HL-60/S4 treated with retinoic acid at 250 ng/mL for 4 days and 3 days (cell line): ENCODE data around the gene CAMLG.

Source experiments
- in situ Hi-C: fragments of 300-500 bp; cut with MboI; formaldehyde crosslinking; loops from 2 replicates; pipeline ENCODE4 v1.7.0; 2022; ENCODE audit warnings: low sequenced_read_pairs

CAMLG gene

DNA sequence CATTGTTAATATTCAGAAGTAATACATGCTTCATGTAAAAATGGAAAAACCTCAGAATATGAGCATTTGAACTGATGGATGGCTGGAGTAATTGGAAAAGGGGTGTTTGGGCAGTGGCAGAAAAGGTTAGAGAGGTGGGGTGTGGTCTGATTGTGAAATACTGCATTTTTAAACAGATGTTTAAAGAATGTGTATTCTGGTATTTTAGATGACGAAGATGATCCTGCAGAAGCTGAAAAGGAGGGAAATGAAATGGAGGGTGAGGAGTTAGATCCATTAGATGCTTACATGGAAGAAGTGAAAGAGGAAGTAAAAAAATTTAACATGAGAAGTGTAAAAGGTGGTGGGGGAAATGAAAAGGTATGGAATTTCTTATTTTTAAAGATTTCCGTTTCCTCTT lies 39.0 kb downstream of the CAMLG start:
- in situ Hi-C loops = no loop called here

DNA sequence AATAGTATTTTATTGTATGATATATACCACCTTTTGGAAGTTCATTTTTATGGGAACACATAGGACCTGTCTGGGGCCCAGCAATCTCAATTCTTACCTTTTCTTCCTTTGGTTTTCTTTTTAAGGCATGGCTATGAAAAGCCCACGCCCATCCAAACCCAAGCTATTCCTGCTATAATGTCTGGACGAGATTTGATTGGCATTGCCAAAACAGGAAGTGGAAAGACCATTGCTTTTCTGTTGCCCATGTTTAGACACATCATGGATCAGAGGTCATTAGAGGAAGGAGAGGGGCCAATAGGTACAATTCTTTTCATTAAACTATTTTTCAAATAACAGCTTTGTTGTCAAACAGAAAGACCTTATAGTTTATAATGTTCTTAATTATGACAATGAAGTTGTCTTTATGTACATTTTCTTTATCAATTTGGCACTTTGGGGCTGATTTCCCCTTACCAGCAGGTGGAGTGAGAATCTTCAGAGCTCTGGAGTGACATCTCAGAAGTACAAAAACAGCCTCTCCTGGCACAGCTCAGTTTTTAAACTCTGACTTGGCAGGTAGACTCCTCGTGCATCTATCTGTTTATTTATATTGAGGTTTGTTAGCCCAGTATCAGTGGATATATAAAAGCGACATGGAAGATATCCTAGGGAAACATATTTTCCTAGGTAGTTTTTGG lies 46.0 kb downstream of the CAMLG start:
- in situ Hi-C loops = no loop called here

DNA sequence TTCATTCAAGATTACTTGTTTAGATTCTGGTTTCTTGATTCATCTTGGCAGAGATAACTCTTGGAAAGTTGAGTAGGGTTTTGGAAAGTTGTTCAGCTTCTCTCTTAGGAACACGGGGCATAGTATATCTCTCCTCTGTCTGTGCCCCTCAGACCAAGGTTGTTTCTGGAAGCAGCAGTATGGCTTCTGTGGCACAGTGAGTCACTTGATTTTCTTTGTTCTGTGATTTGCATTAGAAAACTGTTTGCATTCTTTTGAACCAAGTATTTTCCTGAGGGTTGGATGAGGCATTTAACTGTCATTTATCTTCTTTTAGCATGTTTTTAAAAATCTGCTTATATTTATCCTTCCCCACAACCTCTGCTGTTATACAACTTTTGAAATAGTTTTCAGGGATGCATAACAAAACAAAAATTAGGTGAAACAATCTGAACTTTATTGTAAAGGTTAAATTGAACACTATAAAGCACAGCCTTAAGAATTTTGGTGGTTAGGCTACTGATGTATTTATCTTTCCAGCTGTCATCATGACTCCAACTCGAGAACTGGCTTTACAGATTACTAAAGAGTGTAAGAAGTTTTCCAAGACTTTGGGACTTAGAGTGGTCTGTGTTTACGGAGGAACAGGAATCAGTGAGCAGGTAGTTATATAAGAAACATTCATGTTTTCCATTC lies 46.7 kb downstream of the CAMLG start:
- in situ Hi-C loops = no loop called here

DNA sequence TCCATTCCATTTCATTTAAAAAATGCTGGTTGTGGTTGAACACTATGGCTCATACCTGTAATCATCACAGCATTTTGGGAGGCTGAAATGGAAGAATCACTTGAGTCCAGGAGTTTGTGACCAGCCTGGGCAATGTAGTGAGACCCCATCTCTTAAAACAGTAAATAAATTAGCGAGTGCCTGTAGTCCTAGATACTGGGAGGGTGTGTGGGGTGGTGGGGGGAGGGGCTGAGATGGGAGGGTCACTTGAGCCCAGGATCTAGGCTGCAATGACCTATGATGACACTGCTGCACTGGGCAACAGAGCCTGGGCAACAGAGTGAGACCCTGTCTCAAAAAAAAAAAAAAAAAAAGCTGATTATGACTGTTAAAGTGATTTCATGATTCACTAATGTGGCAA lies 49.3 kb downstream of the CAMLG start:
- in situ Hi-C loops = no loop called here

DNA sequence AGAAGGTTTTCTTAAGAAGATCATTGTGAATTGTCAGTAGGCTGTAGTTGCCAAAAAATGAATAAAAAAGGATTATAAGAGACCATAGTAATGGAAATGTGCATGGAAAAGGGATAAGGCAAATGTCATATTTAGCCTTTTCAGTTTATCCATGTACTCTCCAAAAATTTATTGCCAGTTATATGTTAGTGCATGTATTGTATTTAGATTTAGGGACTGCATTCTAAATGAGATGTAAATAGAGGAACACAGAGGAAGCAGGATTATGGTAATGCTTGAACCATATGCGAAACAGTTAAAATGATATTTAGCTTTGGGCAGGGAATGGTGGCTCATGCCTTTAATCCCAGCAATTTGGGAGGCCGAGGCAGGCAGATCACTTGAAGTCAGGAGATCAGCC lies 53.2 kb downstream of the CAMLG start:
- in situ Hi-C loops = no loop called here

DNA sequence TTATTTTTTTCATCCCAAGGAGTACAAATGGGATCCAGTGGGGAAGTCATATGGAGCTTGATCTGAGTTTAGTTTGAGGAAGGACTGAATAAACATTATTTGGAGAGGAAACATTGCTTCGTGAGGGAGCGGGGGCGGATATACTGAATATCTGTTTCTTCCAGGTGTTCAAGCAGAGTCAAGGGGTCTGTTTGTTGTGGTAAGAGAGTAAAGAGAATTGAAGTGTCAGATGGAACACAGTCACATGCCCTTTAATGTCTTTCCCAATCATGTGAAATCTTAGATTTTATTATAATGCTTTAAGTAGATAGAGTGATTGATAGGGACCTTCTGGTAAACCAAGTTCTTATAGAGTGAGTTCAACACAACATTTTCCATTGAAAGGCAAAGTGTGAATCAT lies 53.9 kb downstream of the CAMLG start:
- in situ Hi-C loops = no loop called here

DNA sequence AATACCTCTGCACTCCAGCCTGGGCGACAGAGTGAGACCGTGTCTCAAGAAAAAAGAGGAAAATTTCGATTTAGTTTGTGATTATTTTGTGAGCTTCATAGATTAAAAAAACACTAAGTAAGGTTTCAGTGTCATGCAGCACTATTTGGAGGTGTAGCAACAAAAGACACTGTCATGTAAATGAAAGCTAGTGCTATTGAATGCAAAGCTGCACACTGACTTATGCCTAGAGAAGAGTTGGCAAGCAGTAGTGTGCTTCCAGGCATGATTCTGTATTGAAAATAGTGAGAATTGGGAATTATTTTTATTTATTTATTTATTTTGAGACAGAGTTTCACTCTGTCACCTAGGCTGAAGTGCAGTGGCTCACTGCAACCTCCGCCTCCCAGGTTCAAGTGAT lies 54.8 kb downstream of the CAMLG start:
- in situ Hi-C loops = no loop called here

DNA sequence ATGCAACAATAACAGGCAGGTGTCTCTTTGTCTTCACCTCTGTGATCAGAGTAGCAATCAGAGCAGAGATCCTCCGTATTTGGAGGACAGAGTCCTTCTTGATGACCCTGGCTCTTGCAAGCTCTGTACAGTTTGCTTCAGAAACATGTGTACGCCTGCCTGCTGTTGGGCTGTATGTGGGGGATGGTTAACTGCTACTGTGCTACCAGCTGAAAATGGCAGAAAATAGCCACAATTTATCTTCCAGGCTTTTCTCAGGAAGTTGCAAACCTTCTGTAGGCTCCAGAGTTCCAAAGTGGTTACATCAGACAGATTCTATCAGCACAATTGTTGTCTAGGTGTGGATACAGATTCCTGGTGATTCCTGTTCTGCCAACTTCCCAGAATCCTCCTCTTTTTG lies 55.7 kb downstream of the CAMLG start:
- in situ Hi-C loops = no loop called here

DNA sequence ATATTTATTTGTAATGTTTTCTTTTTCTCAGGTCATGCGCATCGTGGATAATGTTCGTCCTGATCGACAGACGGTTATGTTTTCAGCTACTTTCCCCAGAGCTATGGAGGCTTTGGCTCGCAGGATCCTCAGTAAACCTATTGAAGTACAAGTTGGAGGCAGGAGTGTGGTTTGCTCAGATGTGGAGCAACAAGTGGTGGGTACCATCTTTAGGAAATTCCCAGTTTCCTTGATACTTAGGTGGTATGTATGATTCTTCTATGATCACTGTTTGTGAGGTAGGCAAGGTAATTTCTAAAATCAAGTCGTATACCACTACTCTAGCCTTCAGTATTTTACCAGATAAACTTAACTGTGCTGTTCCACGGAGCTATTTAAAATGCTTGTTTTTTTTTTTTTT lies 56.5 kb downstream of the CAMLG start:
- in situ Hi-C loops = no loop called here

DNA sequence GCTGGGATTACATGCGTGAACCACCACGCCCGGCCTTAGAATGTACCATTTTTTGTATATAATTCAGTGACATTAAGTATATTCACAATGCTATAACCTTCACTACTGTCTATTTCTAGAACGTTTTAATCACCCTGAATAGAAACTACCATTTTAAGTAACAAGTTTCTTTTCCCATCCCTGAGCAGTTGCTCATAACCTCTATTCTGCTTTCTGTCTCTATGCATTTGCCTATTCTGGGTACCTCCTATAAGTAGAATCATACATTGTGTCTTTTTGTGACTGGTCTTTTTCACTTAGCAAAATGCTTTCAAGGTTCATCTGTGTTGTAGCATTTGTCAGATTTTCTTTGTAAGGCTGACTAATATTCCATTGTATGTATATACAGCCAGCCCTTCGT lies 60.1 kb downstream of the CAMLG start:
- in situ Hi-C loops = no loop called here
